Vagina (tissue), 2 donors: ENCODE measurements around the gene PCSK5.

Source experiments
- POLR2A ChIP-seq, 2 donors: fragments of 450-650 bp; IDR thresholded peaks; one replicate each; pipeline ENCODE4 v1.6.1; 2017; ENCODE audit warnings: antibody characterized with exemption in 2 of 2, mild to moderate bottlenecking in 2 of 2, moderate library complexity in 2 of 2
- POLR2AphosphoS5 ChIP-seq, 2 donors: sonication (generic); formaldehyde crosslinking; IDR thresholded peaks; one replicate each; pipeline ENCODE4 v1.9.0; 2017; ENCODE audit warnings: antibody characterized with exemption in 2 of 2, mild to moderate bottlenecking in 2 of 2, low read depth in 1 of 2; ENCODE audit not compliant: insufficient read depth in 1 of 2
- TF ChIP-seq, protein P1 (sequence below), 3 experiments: fragments of 450-650 bp in 2 of 3; fragments of 200-600 bp in 1 of 3; sonication (generic) in 1 of 3; IDR thresholded peaks; one replicate each; pipeline ENCODE4 v1.5.1; 2017 to 2019; ENCODE audit warnings: antibody characterized with exemption in 3 of 3, mild to moderate bottlenecking in 2 of 3, moderate library complexity in 2 of 3

DNA sequence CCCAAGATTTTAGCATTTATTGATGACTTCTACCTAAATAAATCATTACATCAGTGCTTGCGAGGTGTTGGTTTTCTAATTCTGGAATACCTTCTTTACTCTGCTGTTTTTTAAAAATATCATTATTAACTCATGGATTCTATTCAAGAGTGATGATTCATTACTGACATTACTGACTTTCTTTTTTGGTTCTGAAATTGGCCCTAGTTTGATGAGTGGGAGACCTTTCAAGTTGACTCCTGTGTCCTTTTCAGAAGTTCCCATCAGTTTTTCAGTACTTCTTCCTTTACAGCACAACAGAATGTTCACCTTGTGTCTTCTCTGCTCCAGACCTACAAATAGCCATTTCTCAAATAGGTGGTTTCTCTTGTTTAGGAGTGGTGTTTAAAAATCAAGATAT, 114.1 kb downstream of the PCSK5 start:
- TF ChIP-seq POLR2A (IDR thresholded peaks at IDR 0.05) (no peak), POLR2AphosphoS5 (IDR thresholded peaks at IDR 0.05; ENCODE audit: insufficient read depth in 1 of 2, low read depth in 1 of 2) (no peak)
- TF ChIP-seq, protein P1, sequence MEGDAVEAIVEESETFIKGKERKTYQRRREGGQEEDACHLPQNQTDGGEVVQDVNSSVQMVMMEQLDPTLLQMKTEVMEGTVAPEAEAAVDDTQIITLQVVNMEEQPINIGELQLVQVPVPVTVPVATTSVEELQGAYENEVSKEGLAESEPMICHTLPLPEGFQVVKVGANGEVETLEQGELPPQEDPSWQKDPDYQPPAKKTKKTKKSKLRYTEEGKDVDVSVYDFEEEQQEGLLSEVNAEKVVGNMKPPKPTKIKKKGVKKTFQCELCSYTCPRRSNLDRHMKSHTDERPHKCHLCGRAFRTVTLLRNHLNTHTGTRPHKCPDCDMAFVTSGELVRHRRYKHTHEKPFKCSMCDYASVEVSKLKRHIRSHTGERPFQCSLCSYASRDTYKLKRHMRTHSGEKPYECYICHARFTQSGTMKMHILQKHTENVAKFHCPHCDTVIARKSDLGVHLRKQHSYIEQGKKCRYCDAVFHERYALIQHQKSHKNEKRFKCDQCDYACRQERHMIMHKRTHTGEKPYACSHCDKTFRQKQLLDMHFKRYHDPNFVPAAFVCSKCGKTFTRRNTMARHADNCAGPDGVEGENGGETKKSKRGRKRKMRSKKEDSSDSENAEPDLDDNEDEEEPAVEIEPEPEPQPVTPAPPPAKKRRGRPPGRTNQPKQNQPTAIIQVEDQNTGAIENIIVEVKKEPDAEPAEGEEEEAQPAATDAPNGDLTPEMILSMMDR (IDR thresholded peaks at IDR 0.05) = no peak
